Measurements from ENCODE around the gene CD74.

CD74 gene

GRCh38 chr5:150357326-150358260 lies 55.1 kb downstream of the CD74 start, which contains the start of gene TCOF1:
Gene TCOF1, plus strand, starts transcription at chr5:150357697. Its CDS starts 50 bp downstream, at chr5:150357747.
- DNase-seq: peak; percentile 77

DNA sequence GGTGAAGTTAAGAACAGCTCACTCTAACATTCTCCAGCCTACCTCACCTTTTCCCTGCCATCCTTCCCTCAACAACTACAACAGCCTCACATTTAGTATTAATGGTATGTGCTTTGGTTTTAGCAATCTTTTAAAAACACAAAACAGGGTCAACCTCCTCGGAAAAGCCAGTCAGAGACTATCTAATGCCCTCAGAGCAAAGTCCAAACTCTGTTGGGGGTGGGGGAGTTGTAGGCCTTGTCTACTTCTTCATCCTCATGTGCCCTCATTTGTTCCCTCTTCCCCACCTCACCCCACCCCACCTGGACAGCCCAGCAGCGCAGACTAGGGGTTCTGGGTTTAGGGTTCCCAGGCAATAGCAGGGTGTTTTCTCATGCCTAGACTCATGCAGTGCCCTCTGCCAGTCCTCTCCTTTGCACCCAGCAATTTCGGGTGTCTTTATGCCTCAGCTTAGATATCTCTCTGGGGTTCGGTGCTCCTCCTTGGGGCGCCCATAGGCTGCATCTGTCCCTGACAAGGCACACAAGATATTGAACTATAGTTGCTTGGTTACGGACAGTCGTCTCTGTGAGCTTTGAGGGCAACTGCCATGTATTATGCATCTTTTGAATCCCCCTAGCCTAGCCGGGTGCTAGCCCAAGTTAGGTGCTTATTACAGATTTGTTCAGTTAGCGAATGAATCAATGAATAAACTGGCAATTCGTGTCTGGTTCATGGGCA lies 56.0 kb downstream of the CD74 start:
- DNase-seq: no peak

- no peak for DNase-seq
Observed at GRCh38 chr5:150355791-150356190, 56.9 kb downstream of the CD74 start.

- no peak for DNase-seq
Observed at GRCh38 chr5:150353032-150353675, 59.6 kb downstream of the CD74 start.

- DNase-seq: no peak
Observed at GRCh38 chr5:150352244-150353031, 60.3 kb downstream of the CD74 start.

Data from GF-D8 (cell line).